Activated gamma-delta T cell treated with Interleukin-2 at 50 U/mL for 16 hours (primary cell): ENCODE results near the gene RSPH3.
A peak's percentile ranks its signal among the peaks of the same experiment; 100 is the strongest.
"Not testable (repeated sequence)": the region's sequence is repeated elsewhere in the genome, so short reads cannot be mapped to it uniquely, and the experiment has no call there.

ENCODE experiments used
- DNase-seq: peaks from one replicate; pipeline ENCODE4 v3.0.0-alpha.2; 2020

The RSPH3 gene

DNA sequence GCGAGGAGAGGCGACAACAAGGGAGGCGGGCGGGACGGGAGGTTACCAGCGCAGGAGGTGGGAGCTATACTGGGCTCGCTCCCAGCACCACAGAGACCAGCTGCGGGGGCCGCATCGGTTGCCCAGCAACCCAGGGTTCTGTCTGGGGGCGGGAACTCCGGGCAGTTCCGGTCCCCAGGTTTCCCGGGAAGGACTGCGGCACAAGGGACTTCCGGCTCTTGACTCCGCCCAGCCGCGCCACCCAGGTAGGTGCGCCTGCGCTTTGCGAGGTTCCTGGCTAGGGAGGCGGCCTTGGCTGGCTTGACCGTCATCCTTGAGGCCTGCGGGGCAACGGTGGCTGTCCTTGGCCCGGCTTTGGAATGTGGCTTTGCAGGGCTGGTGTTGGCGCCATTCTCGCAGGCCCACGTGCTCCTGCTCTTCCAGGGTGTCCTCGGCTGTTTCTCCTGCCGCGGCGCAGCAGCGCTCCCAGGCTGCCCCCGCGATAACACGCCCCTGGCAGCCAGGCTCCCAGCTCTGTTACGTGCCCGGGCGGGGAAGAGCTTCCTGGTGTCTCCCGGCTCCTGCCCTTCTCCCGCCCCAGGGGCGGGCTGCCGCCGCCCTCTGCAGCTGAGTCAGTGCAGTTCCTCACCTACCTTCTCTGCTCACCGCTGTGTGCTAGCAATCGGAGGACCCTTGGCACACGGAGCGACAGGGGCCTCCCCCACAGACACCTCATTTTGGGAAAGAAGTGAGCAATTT lies at the start of gene RSPH3:
Gene RSPH3, minus strand, starts transcription at position 537 of the 738 bp plus-strand sequence. CDS start 652 bp downstream, outside the sequence.
- DNase-seq, result peak; percentile 83

GRCh38 chr6:159047891-159048685 lies 48.1 kb upstream of the RSPH3 start:
- no peak for DNase-seq

DNA sequence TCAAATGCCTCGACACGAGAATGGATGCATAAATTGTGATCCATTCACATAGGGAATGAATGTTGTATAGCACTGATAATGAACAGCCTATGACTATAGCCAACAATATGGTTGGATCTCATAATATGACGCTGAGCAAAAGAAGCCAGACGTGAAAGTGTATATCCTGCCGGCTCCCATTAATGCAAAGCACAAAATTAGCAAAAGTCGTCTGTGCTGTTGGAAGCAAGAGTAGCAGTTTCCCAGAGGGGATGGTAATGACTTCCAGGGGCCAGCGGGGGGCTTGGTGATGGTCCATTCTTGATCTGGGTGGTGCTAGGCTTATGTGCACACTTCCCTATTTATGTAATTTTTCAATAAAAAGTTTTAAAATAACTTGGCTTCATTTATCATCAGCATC lies 45.8 kb upstream of the RSPH3 start:
- DNase-seq, result no peak

DNA sequence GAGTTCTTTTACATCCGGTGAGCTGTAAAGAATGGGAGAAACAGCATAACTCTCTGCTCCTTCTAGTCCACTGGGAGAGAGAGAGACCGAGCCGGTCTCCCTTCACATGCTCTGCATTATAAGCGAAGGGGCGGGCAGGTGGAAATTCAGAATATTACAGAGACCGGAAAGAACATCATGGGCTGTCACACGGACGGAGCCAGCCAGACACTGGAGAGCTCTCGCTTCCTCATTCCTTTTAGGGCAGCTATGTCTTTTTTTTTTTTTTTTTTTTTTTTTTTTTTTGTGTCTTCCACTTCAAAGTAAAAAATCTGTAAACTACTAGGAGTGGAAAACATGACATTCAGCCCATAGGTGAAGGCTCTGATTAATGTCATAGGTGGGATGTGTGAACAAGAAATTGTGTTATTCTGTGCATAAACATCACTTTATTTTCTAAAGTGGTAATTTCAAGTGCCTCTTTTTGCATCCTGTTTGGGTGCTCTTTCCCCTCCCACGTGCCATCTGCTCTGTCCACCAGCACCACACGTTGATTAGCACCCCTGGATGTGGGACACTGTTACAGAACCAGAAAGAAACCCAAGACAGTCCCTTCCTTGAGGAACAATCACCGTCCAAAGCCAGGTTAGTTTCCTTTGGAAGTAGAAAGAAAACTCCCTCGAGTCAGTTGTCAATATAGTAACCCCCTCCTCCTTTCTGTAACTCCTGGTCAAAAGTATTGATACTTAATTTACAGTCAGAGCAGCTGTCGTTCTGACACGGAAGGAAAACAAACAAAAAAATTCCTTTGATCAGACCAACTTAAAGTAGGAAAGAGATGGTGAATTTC lies 45.1 kb upstream of the RSPH3 start, which contains the start of gene TAGAP:
Gene TAGAP, minus strand, starts transcription at position 93 of the 829 bp plus-strand sequence. CDS start 845 bp downstream, outside the sequence.
- peak; percentile 77 for DNase-seq

GRCh38 chr6:159043947-159044346 lies 43.9 kb upstream of the RSPH3 start:
- no peak for DNase-seq

GRCh38 chr6:159043251-159043650 lies 43.2 kb upstream of the RSPH3 start:
- no peak for DNase-seq

- DNase-seq, result no peak
Observed at GRCh38 chr6:159042826-159043181, 42.8 kb upstream of the RSPH3 start.

DNA sequence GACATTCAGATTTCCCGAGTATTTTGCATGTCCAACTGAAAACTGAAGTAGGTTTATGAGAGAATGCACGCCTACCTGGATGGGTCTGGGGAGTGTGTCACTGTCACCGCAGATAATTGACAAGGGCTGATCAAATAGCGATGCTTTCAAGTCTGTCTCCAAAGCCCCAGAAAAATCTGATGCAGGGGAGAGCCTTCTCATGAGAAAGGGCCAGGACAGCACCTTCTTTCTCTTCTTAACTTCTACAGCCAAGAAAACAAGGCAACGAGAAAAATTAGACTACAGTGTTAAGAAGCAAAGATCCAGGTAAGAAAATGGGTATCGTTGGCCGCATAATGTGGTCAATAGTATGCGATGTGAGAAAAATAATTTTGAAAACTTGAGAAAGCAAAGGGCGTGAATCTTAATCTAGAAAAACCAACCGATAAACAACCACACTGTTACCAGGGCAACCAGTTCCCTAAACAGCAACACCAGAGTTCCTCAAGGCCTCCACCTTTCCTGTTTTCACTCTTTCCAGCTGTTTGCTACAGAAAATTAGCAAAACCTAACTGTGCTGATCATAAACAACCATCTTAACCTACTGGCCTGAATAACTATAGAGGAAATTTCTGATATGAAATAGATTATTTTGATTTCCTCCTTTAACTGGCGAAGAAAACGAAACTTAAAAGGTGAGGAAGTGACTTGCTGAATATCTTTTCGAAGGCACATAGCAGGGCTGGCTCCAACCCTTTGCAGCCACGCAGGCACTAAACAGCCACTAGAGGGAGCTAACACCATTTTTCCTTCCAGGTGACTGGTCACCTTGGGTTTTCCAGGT lies 42.2 kb upstream of the RSPH3 start:
- DNase-seq, result peak; percentile 70

DNA sequence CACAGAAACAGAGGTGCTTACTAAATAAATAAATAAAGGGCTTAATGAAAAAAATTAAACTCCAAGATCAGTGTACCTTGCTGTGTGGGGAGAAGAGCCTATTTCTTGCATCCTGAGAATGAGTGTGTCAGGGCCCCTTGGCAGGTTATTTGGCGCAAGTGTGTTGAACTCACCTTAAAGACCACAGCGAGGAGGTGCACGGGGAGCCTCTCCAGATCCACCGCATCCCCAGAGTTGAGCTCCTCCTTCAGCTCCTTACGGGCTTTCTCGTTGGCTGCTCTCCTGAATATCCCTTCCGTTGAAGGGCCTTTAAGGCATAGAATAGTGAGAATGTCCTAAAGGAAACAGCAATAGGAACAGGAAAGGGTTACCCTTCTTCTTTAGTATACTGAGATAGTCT lies 41.2 kb upstream of the RSPH3 start:
- no peak for DNase-seq

DNA sequence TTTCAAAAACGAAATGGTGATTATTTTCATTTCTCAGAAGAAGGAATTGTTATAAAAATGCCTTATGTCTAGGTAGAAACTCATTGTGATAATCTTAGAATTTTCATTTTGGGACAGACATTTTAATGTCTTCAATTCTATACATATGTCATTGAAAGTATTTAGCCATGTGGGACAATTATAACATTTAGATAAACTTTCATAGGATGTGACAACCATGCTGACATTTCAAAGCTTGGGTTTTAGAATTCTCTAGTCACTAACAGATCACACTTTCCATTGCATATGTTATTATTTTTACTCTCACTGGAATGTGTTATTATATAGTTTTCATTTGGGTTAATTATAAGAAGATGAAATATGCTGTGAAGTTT lies 39.9 kb upstream of the RSPH3 start:
- DNase-seq, result no peak

DNA sequence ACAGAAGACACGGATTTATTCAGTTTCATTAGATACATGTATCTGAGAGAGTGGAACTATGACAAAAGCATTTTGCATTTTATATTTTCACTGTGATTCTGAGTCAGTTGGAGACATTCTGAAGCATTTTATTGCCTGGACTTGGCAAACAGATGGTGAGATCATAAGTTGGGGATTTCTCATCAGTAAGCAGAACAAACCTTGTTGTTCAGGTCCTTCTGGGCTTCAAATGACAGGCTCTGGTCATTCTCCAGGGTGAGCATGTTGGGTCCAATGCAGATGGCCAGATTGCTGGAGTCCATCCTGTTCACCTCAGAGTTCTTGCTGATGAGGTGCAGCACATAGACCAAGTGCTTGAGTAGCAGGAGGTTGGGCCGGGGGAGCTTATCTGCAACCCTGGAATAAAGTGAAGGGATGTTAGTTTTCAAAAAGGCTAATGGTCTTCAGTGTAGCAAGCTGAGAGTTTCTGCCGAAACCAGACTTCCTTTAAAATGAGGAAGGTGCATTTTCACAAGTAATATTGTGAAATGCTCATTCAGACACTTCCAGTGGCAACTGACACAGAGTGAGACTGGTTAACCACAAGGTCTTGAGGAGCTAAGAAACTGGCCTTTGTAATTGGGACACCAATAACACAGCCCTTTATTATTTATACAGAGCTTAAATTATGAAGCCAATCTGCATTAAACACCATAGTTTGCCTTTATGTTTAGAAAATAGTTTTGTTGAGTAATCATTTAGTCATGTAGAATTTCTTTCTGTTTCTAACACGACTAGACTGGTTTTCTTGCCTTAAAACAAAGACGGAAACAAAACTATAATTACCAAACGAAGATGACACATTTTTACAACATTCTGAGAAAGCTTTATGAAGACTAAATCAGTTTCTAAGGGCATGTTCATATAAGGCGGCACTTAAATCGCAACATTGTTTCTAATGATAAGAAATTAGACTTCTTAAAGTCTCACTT lies 39.2 kb upstream of the RSPH3 start:
- DNase-seq, result no peak

GRCh38 chr6:159038318-159038717 lies 38.3 kb upstream of the RSPH3 start:
- DNase-seq, result not testable (repeated sequence)

DNA sequence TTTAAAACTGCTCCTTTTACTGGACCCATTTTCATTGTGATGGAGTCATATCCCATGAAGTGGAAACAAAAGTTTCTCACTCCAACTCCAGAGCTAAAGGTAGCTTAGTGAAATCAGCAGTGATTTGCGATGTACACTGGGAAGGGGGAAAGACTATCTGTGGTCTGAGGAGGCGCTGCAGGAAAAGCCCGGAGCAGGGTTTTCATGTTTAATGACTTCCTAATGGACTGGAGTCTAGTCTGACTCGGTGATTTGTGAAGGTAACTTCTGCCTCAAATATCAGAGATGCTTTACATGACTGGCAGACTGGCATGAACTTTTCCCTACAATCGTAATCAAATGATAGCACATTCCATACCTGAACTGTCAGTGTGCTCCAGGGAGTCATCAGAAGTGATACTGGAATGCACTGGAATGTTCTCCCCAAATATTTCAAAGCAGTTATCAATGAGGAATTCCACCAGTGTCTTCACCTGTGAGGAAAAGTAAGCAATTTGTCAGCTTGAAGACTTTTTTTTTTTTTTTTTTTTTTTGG lies 37.8 kb upstream of the RSPH3 start:
- no peak for DNase-seq

DNA sequence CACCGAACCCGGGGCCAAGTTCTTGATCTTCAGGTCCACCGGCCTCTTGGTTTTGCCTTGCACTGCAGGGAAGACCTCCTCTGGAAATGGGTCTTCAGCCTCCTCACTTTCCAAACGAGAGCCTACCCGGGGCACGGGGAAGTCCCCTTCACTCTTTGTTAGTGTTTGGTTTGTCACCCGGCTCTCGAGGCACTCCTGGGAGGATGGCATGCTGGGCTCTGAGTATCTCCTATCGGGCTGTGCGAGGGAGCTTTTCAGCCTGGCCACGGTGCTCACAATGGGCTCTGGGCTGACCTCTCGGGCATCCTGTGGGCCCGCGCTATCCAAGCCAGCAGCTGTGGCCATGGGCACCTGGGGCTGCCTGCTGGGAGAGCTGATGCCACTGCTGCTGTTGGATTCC lies 36.7 kb upstream of the RSPH3 start:
- DNase-seq, result no peak

DNA sequence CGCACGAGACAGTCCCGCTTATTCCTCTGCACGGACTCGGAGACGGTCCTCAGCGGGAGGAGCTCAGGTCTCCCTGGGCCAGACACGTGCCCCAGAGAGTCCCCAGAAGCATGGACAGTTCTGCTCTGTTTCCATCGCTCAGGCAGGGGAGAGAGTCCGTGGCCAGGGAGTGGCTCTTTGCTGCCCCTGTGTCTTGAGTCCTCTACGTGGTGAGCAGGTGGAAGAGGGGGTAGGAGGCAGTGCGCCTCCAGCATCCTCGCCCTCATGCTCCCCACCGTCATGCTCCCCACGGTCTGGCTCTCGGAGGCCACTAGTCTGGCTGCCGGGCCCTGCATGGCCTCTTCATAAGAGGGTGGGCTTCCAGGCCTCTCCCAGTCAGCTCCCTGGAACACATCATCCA lies 35.9 kb upstream of the RSPH3 start:
- no peak for DNase-seq

DNA sequence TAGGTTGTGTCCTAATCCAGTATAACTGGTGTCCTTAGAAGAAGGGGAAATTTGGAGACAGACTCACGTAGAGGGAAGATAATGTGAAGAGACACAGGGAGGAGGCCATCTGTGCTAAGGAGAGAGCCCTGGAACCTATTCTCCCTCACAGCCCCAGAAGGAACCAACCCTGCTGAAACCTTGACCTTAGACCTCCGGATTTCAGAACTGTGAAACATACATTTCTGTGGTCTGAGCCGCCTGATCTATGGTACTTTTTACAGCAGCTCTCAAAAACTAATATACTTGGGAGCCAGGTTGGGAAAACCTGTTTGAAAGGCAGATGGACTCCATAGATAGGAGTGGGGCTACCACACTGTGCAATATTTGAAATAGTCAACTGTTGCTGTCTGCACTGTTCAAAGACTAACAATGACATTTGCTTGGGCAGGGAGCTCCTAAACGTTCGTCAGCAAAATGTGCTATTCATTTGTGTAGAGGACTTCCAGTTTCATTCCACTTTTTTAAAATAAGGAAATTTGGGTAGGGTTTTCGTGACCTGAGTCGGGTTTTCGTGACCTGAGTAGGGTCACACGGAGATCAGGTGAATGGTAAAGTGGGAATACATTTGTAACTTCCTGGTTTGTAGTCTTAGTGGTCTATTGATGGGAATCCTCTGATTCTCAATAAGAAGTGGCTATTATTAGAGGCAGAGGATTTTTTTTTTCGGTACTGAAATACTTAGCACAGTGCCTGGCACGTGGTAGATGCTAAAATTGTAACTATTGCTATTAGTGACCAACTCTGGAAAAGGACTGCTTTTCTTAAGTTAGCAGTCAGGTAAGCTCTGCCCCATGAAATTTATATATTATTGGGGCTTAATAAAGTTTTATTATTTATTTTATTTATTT lies 33.4 kb upstream of the RSPH3 start:
- no peak for DNase-seq

- DNase-seq, result no peak
Observed at GRCh38 chr6:159031846-159032245, 31.8 kb upstream of the RSPH3 start.

DNA sequence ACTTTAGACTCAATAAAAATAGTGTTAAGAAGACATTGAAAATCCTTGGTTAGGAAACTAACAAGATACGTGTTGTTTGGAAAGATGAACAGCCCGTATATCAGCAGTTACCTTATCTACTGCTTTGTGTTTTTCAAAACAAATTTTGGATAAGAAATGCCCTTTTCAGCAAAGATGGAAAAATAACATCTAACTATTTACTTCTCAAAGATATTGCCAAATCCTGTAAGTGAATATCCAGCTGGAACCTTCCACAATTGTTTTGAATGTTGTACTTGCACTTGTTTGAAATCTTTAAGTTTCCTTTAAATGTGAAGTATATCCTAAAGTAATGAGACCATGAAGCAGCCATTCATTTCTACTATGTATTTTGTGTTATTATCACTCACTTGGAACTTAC lies 30.2 kb upstream of the RSPH3 start:
- DNase-seq, result no peak

- DNase-seq, result not testable (repeated sequence)
Observed at GRCh38 chr6:159025224-159025623, 25.2 kb upstream of the RSPH3 start.

GRCh38 chr6:159023893-159024292 lies 23.9 kb upstream of the RSPH3 start:
- DNase-seq, result no peak
